Lung (tissue), 12 donors: ENCODE data around the gene STX7. TPM values are rescaled to one million over a fixed set of nuclear protein-coding genes. Genes with fewer than 3 reads are reported as not detected.

Experiments
- ATAC-seq: fragments of 200-7000 bp; cut with Tn5 transposase; one replicate; pipeline ENCODE4 v1.9.1; 2020; ENCODE audit warnings: moderate number of reproducible peaks; ENCODE audit not compliant: insufficient read depth, low FRiP score
- DNase-seq, 3 donors: peaks; one replicate each; pipeline ENCODE4 v3.0.0-alpha.2; 2013 to 2017
- H3K27ac ChIP-seq, 2 donors: one replicate each; pipeline ENCODE4 v1.5.1; 2013; ENCODE audit warnings: mild to moderate bottlenecking in 2 of 2, moderate library complexity in 2 of 2, control low read depth in 1 of 2, inconsistent platforms in 1 of 2, low read depth in 1 of 2, low read length in 1 of 2
- H3K27me3 ChIP-seq, 3 donors: one replicate each; pipeline ENCODE4 v1.5.1; 2013; ENCODE audit warnings: low read length in 2 of 3; ENCODE audit not compliant: control insufficient read depth in 3 of 3, insufficient read depth in 3 of 3
- H3K36me3 ChIP-seq, 4 donors: one replicate each; pipeline ENCODE4 v1.5.1; 2013; ENCODE audit warnings: low read length in 4 of 4, mild to moderate bottlenecking in 1 of 4, moderate library complexity in 1 of 4; ENCODE audit not compliant: control insufficient read depth in 4 of 4, insufficient read depth in 4 of 4
- H3K4me1 ChIP-seq, 5 donors: one replicate each; pipeline ENCODE4 v1.5.1; 2013; ENCODE audit warnings: low read length in 5 of 5, mild to moderate bottlenecking in 2 of 5, moderate library complexity in 1 of 5; ENCODE audit not compliant: control insufficient read depth in 5 of 5, insufficient read depth in 5 of 5
- H3K4me3 ChIP-seq: one replicate; pipeline ENCODE4 v1.5.1; 2013; ENCODE audit warnings: mild to moderate bottlenecking, control low read depth, moderate library complexity
- H3K9ac ChIP-seq, 2 donors: one replicate each; pipeline ENCODE4 v1.5.1; 2013; ENCODE audit warnings: low read length in 2 of 2, control low read depth in 1 of 2; ENCODE audit not compliant: insufficient read depth in 1 of 2
- H3K9me3 ChIP-seq, 4 donors: one replicate each; pipeline ENCODE4 v1.5.1; 2013; ENCODE audit warnings: low read length in 3 of 4, mild to moderate bottlenecking in 1 of 4, moderate library complexity in 1 of 4; ENCODE audit not compliant: control insufficient read depth in 4 of 4, insufficient read depth in 3 of 4
- CTCF ChIP-seq: IDR thresholded peaks from 2 replicates; pipeline ENCODE4 v1.5.1; 2012; ENCODE audit warnings: mild to moderate bottlenecking; ENCODE audit errors: control extremely low read depth, extremely low read depth
- WGBS, 2 donors: extraction: QIAGEN DNeasy Blood & Tissue Kit; methylation state at CpG; one replicate each; pipeline ENCODE4 v1.1.7; 2013; 5-methylcytosine and 5-hydroxymethylcytosine counted together
- polyA plus RNA-seq, 2 donors: library from polyadenylated mRNA; stranded (reverse); fragments of 200-250 nt; gene quantifications; one replicate each; pipeline ENCODE4 v1.2.1, GENCODE V29; 2013
- total RNA-seq, 2 donors: library from RNA; depleted of rRNA in 1 of 2; stranded (reverse); fragments of >200 nt in 1 of 2; gene quantifications; one replicate each; pipeline ENCODE4 v1.2.1, GENCODE V29; 2014 to 2021
- donor health status: control.
- donor health status: control.
- donor health status: Bipolar disorder and iron deficiency.
- donor health status: healthy.
- donor health status: DM: yes; HTN: yes; CAD: no.

STX7 gene
- total and polyA plus RNA-seq, 4 donors, result 14.8 to 84.8 (median 50.2) TPM

DNA sequence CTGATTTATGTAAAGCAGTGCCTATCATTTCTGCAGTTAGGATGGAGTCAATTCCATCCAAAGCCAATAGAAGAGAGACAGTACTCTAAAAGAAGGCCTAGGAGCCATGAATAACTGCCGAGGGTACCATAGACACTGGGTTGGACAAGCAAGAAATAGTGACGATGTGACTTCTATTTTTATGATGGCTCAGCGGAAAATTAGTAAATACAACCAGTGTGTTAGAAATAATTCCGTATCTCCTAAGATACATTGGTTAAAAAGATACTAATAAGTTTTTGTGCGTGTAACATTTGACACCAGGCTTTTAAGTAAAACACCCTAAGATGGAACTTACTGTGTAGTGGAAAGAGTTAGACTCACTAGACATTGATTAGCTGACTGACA lies 66.1 kb downstream of the STX7 start:
- Histone ChIP-seq H3K36me3 (peaks cover 0 to 4% (median 0%) of the 10 kb centered on the region in 4 donors), H3K27ac (no peak overlapping the region), H3K9me3 (no peaks in the 10 kb centered on the region), H3K27me3 (no peaks in the 10 kb centered on the region), H3K4me1 (peaks cover 0 to 4% (median 0%) of the 10 kb centered on the region in 5 donors), H3K9ac (no peak overlapping the region), H3K4me3 (no peak overlapping the region)
- WGBS, 2 donors, result 97 to 98% methylated on average over 5 of the region's 5 CpGs
- ATAC-seq (no peak), DNase-seq (no peak)
- no peak for TF ChIP-seq CTCF

GRCh38 chr6:132446141-132446854 lies 66.6 kb downstream of the STX7 start:
- no peak for TF ChIP-seq CTCF
- Histone ChIP-seq H3K27ac (no peak overlapping the region), H3K4me1 (peaks cover 0 to 4% (median 0%) of the 10 kb centered on the region in 5 donors), H3K27me3 (no peaks in the 10 kb centered on the region), H3K9ac (no peak overlapping the region), H3K4me3 (no peak overlapping the region), H3K36me3 (peaks cover 0 to 4% (median 0%) of the 10 kb centered on the region in 4 donors), H3K9me3 (no peaks in the 10 kb centered on the region)
- DNase-seq (peak in 2 of 3 donors; percentile 17 to 21), ATAC-seq (no peak)
- WGBS, 2 donors, result 87 to 94% methylated on average over 4 of the region's 4 CpGs

- no peak for TF ChIP-seq CTCF
Observed at GRCh38 chr6:132445201-132445951, 67.5 kb downstream of the STX7 start.

More at GRCh38 chr6:132445201-132445951, 67.5 kb downstream of the STX7 start:
- Histone ChIP-seq H3K9ac (no peak overlapping the region), H3K27me3 (no peaks in the 10 kb centered on the region), H3K4me1 (peaks cover 0 to 4% (median 0%) of the 10 kb centered on the region in 5 donors), H3K27ac (no peak overlapping the region), H3K4me3 (no peak overlapping the region), H3K36me3 (peaks cover 0 to 4% (median 0%) of the 10 kb centered on the region in 4 donors), H3K9me3 (no peaks in the 10 kb centered on the region)
- DNase-seq (no peak), ATAC-seq (peak; percentile 39)
- WGBS, 2 donors, result 81 to 92% methylated on average over 3 of the region's 3 CpGs
